ENCODE results near the gene CRKL. TPM values are rescaled to one million over a fixed set of nuclear protein-coding genes. Genes with fewer than 3 reads are reported as not detected.

The CRKL gene
- total and polyA plus RNA-seq, 12 donors: 19.2 to 76.9 (median 54.4) TPM

DNA sequence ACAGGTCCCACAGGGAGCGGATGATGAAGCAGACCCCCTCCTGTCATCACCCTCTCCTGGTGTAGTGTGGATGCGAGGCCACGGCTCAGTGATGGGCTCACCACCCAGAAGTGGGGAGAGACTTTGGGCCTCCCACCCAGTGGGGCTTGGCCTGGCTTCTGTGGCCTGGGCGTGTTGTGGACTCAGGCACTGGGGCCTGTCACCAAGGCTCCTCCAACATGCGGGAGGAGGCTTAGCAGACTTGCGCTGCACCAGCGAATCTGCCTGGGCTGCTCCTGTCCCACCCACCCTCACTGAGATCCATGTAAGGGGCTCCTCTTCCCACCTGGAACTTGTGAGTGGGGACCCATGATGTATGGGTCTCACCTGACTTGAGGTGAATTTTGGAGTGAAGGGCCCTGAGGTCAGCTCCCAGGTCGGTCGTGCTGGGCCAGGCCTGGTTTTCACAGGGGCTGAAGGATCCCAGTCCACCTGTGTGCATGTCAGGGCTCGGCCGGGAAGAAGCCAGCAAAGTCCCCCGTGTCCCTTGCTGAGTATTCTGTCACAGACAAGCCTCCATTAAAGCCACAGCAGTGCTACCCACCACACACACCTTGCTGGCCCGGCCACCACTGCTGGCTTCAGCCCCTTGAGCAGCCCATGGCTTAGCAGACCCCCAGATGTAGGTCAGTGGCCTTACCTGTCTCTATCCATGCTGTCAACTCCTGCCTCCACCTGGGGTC, 80.5 kb downstream of the CRKL start:
- Histone ChIP-seq H3K4me1 (peaks cover 12 to 24% (median 21%) of the 10 kb centered on the region in 9 donors), H3K36me3 (peaks cover 0 to 78% (median 31%) of the 10 kb centered on the region in 9 donors), H3K4me3 (no peak overlapping the region), H3K9me3 (no peaks in the 10 kb centered on the region), H3K27me3 (no peaks in the 10 kb centered on the region), H3K27ac (no peak overlapping the region)
- no peak for TF ChIP-seq CTCF (IDR thresholded peaks at IDR 0.05)
- no peak for ATAC-seq
- 77 to 78% methylated on average over 13 of the region's 13 CpGs for WGBS, 2 donors
- intact Hi-C loops (cut with DNase I): no loop called here
- DNase-seq: no peak

DNA sequence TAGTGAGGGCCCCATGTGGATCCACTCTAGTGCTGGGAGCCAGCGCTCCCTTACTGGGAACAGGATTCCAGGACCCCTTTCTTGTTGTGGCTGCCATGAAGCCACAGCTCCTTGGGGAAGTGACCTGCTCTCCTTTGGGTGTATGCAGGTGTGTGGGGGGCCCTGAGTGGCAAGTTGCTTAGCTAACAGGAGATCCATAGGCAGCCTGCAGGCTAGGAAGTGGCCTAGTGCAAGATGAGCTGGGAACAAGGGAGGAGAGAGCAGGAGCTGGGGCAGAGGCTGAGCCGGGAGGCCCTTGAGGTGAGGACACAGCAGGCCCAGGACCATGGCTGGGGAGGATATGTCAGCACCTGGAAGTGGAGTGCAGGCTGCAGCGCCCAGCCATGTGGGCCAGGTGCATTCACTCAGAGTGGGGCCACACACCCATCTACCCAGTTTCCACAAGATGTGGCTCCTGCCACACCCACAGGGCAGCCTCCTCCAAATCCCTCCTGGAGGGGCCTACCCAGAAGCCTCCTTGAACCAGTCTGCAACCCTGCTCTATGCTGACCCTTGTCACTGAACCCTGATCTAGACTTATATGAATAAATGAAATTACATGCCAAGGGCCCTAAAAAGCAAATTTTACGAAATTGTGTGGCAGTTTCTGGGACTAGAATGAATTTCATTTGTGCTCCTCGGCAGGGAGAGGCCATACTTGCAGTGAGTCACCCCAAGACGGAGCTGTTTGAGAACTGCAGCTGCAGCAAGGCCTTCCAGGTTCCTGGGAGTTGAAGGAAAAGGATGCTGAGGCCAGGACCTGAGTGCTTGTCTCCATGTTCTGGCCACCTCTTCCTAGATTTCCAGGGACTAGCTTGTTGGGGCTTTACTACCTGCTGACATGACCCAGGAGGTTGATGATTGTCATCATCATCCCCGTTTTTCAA, 81.5 kb downstream of the CRKL start:
- no peak for ATAC-seq

GRCh38 chr22:20999350-21000206, 82.4 kb downstream of the CRKL start:
- intact Hi-C loops (cut with DNase I): loop anchor here in 4 of 10 donors (2.0 to 10.0 kb wide), 4 partner anchors 17 to 115 kb away; partner anchors contain the start of genes LZTR1 (in 2 of the 4), CRKL (in 1 of the 4) and LRRC74B (in 1 of the 4)
- H3K27ac ChIP-seq: peak overlapping the region in 1 of 10 donors; percentile 54
- H3K9me3 ChIP-seq: no peaks in the 10 kb centered on the region
- DNase-seq: no peak
- no peak for TF ChIP-seq CTCF (IDR thresholded peaks at IDR 0.05)
- peak overlapping the region in 2 of 10 donors; percentile 64 to 79 for H3K4me3 ChIP-seq
- H3K36me3 ChIP-seq: peaks cover 0 to 59% (median 29%) of the 10 kb centered on the region in 9 donors
- ATAC-seq: no peak
- H3K4me1 ChIP-seq: peaks cover 15 to 39% (median 33%) of the 10 kb centered on the region in 9 donors
- H3K27me3 ChIP-seq: no peaks in the 10 kb centered on the region
- 92 to 93% methylated on average over 27 of the region's 27 CpGs for WGBS, 2 donors

More for the DNA sequence above, 81.5 kb downstream of the CRKL start:
- H3K9me3 ChIP-seq: no peaks in the 10 kb centered on the region
- WGBS, 2 donors: 66 to 77% methylated on average over 7 of the region's 7 CpGs
- H3K27me3 ChIP-seq: no peaks in the 10 kb centered on the region
- H3K4me1 ChIP-seq: peaks cover 15 to 33% (median 31%) of the 10 kb centered on the region in 9 donors
- H3K27ac ChIP-seq: no peak overlapping the region
- no peak for TF ChIP-seq CTCF (IDR thresholded peaks at IDR 0.05)
- DNase-seq: no peak
- intact Hi-C loops (cut with DNase I): no loop called here
- H3K4me3 ChIP-seq: no peak overlapping the region
- H3K36me3 ChIP-seq: peaks cover 0 to 68% (median 29%) of the 10 kb centered on the region in 9 donors
